GM21619 (cell line): Measurements from ENCODE around the gene IL19.
"Not testable (repeated sequence)": the region's sequence is repeated elsewhere in the genome, so short reads cannot be mapped to it uniquely, and the experiment has no call there.

ENCODE experiments used
- ATAC-seq: cut with Tn5 transposase; IDR thresholded peaks from one replicate; pipeline ENCODE4 v1.9.1; 2021; ENCODE audit not compliant: unreplicated experiment

IL19 gene

DNA sequence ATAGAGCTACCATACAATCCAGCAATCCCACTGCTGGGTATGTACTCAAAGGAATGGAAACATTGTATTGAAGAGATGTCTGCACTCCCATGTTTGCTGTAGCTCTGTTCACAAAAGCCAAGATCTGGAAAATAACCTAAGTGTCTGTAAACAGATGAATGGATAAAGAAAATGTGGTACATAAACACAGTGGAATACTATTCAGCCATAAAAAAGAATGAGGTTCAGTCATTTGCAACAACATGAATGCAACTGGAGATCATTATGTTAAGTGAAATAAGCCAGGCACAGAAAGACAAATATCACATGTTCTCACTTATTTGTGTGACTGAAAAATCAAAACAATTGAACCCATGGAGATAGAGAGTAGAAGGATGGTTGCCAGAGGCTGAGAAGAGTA is 83.1 kb downstream of the IL19 start:
- not testable (repeated sequence) for ATAC-seq

DNA sequence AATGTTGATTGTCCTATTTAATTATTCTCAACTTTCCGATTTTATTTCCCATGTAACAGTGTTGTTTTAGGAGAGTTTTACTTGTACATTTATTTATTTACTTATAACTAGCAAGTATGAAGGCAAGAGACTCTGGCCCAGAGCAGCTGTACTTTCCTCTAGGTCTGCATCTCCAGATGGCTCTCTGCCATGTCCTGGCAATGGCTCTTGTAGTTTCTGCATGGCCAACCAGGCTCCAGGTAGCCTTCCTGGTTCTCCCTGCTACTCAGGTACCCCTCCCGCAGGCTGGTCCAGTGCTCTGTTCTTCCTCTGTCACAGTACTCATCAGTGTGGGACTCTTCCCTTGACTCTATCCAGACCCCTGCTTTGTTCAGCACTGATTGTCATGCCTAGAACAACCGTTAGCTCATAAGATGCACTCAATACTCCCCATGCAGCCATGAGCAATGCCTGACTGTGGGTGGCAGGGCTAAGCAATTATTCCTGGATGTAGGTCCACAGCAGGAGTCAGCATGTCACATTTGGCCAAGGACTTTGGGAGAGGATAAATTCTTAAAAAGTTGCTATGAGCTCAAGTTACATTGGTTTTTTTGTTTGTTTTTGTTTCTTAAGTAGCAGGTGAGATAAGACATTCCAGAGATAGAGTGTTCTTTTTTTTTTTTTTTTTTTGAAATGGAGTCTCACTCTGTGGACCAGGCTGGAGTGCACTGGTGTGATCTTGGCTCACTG is 84.0 kb downstream of the IL19 start:
- no peak for ATAC-seq

DNA sequence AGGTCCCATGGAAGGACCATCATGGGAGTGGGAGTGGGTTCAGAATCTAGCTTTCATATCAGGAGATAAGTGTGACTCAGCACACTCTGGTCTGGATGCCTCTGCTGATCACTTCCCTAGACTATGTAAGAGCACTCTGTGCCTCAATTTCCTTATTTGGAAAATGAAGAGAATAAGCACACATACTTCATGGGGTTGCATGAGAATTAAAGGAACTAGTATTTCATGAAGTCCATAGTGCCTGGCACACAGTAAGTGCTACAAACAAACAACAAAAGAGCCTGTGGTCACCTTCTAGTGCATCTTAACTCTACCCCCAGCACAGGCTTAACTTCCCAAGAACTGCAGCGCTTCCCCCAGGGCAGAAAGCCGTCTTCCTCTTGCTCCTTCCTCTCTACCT is 85.3 kb downstream of the IL19 start:
- no peak for ATAC-seq

DNA sequence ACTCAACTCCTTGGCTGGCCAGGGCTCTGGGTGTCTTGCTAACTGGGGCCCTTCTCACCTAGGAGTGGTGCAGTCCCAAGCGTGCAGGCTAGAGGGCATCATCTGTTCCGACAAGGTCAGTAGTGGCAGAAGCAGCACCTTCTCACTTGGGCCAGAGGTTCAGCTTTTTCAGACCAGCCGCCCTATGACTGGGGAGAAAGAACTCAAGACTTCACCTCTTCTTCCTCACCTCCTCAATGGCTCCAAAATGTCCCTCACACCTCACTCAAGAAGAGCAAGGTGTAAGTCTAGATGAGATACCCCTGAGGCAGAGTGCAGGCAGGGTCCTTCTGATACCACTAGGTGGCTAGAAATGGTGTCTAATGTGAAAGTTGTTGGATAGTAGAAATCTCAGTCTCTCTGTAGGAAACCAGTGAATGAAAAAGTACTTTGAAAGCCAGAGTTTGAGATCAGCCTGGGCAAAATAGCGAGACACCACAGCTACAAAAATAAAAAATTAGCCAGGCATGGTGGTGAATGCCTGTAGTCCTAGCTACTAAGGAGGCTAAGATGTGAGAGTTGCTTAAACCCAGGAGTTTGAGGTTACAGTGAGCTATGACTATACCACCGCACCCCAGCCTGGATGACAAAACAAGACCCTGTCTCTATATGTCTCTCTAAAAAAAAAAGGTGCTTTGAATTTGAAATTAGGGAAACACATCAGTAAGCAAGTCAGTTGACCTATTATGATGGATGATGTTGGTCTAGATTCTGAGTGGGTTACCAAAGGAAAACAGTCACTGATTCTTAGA is 86.3 kb downstream of the IL19 start:
- ATAC-seq = no peak

DNA sequence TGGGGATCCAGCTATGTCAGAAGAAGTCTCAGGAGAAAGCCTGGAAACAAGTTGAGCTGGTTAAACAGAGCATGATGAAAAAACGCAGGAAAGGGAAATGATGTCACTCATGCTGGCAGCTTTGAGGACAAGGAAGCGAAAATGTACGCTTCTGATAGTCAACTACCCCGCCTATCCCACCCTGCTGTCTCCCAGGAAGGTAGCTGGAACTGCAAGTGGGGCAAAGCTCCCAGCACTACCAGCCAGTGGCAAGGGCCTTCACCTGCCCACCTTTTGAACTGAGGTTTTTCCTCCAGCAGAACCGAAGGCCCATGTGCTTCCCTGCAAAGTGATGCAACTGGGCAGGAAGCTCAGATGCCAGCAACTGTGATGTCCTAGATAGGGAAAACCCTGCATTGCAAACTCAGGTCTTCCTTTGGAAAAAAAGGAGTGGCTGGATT is 88.5 kb downstream of the IL19 start:
- no peak for ATAC-seq

DNA sequence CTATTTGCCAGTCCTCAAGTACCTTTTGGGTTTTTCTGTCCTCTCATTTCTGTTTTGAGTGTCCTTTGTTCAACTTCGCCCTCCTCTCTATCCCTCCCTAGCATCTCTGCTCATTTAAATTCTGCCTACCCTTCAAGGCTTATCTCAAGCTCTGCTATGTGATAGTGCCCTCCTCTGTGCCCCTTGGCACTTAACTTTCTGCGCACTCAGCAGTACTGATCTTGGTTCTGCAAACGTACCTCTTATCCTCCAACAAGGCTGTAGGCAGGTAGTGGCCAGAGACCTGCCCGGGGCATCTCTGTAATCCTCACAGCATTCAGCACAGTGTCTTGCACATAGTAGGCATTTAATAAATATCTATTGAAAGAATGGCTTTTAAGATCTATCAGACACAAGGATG is 89.6 kb downstream of the IL19 start:
- no peak for ATAC-seq

DNA sequence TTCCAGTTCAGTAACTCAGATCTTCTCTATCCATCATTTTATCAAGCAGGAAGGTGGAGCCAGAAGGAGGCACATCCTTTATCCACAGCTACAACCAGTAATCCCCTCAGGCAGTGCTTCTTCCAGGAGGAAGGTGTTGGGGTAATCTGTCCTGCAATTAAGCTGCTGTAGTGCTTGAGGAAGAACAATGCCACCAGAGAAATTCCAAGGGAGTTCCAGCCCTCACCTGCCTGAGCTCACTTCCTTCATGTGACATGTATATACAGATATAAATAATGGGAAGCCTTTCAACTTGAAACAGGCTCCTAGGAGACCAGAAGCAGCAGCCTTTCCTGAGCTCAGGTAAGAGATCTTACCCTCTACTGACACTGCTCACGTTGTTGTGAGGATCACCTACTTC is 92.7 kb downstream of the IL19 start:
- ATAC-seq = no peak

DNA sequence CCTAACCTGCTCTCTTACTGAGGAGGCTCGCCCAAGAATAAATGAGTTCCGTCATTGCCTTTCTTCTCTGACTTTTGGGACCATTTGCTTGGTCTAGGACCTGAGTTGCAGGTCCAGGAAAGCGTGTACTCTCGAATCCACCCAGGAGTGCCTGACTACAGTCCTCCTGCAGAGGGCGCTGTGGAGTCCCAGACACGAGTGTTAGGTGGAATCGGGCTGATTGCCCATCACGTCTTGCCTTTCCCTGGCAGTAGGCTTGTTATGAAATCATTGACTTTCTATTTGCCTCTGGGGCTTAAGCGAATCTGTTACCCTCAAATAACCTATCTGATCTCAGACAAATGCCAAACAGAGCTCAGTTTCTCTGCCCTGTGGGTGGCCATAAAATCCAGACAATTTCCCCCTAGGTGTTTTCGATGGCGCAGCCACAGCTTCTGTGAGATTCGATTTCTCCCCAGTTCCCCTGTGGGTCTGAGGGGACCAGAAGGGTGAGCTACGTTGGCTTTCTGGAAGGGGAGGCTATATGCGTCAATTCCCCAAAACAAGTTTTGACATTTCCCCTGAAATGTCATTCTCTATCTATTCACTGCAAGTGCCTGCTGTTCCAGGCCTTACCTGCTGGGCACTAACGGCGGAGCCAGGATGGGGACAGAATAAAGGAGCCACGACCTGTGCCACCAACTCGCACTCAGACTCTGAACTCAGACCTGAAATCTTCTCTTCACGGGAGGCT is 94.5 kb downstream of the IL19 start, which contains the start of gene IL20:
IL20 (plus strand) TSS at position 685 of the 733 bp plus-strand sequence. CDS start 230 bp downstream, outside the sequence.
- ATAC-seq = no peak

DNA sequence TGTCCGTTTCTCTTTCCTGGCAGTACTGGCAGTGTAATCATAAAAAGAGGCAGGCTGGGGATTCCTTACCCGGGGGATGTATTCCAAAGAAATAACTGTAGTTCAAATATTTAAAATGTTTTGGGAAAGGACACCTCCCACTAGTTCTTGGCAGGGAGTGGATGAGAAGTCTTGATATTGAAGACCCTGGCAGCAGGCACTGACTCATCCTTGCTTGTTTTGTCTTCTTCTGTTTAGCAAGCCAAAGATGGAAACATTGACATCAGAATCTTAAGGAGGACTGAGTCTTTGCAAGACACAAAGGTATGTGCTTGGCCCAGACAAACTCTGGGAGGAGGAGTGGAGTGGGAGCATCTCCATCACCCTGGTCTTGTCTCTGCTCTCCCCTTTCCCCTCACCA is 95.5 kb downstream of the IL19 start:
- no peak for ATAC-seq

DNA sequence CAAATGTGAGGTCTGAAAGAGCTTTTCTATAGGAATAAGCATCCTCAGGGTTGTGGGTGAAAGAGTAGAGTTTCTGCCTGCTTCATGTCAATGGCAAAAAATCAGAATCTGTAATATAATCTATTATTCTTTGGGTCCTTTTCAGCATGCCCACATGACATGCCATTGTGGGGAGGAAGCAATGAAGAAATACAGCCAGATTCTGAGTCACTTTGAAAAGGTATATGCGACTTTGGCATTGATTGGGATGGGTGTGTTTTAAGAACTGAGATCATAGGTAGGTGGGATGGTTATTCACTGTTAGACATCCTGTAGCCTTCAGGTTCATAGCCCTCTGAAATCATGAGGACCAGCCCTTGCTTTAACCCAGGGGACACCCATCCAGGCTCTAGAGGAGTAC is 96.7 kb downstream of the IL19 start:
- ATAC-seq = no peak

DNA sequence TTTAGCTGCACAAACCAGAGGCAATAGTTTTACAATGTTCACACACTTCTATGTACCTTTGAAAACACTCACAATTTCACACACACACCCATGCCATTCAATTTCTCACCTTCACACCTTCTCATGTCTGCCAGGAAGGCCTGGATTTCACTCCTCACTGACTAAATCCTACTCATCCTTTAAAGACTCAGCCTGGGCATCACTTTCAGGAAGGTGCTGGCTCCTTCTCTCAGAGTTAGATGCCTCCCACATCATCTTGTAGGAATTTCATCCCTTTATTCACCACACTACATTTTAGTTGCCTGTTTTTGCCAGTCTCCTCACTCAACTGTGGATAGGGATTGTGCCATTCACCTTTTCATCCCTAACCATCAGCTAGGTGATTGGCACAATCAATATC is 97.1 kb downstream of the IL19 start:
- ATAC-seq = no peak

DNA sequence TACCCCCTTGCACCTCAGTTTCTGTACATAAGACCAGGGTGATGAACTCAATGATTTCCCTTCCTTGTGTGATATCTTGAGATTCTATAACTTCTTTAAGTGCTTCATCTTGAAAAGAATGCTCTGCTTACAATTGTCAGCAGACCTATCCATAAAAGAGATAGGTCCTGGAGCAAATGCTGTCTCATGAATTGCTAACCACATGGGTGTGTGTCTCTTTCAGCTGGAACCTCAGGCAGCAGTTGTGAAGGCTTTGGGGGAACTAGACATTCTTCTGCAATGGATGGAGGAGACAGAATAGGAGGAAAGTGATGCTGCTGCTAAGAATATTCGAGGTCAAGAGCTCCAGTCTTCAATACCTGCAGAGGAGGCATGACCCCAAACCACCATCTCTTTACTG is 97.7 kb downstream of the IL19 start:
- no peak for ATAC-seq

DNA sequence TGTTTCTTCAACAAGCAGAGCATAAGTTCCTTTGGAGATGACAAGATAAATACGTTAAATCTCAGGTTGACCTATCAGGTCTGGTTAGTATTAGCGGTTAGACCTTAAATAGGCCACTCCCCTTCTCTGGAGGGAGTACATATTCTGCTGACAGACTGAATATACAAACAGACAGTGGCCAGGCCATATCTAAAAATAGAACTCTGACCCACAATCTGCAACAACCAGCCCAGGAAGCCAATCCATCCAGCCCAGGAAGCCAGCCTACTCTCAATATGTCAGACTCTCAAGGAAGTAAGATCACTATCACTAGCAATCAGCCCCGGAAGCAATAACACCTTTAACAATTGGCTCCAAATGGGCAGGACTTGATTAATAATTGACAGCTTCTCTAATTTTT is 101.6 kb downstream of the IL19 start:
- no peak for ATAC-seq

DNA sequence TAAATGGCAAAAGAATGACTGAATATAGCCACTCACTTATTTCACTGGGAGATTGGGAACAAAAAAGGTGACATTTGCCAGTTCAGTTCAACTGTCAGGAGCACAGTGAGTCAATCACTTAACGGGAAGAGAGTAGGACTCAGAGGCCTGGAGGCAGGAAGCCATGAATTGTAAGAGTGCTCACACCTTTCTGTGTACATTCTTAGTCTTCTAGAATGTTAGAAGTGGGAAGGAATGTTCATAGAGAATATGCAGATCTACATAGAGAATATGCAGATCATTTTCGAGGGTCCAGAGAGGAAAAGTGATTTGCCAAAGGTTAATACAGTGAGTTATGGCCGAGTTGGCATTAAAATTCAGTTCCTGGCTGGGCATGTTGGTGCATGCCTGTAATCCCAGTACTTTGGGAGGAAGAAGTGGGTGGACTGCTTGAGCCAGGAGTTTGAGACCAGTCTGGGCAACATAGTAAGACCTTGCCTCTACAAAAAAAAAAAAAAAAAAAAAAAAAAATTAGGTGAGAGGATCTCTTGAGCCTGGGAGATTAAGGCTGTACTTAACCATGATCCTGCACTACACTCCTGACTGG is 103.1 kb downstream of the IL19 start:
- ATAC-seq = no peak

DNA sequence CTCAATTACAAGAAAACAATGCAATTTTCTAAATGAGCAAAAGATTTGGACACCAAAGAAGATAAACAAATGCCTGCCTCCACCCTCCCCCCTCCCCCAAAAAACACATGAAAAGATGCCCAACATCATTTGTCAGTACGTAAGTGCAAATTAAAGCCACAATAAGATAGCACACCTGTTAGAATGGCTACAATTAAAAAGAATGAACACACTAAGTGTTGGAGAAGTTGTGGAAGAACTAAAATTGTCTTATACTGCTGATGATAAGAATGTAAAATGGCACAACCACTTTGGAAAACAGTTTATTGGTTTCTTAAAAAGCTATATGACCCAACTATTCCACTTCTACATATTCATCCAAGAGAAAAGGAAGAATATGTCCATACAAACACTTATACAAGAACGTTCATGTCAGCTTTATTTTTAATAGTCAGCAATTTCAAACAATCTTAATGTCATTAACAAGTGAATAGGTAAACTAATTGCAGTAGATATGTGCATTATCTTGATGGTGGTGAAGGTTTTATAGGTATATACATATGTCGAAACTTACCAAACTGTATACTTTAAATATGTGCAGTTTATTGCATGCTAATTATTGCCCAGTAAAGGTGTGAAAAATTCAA is 105.3 kb downstream of the IL19 start:
- no peak for ATAC-seq

DNA sequence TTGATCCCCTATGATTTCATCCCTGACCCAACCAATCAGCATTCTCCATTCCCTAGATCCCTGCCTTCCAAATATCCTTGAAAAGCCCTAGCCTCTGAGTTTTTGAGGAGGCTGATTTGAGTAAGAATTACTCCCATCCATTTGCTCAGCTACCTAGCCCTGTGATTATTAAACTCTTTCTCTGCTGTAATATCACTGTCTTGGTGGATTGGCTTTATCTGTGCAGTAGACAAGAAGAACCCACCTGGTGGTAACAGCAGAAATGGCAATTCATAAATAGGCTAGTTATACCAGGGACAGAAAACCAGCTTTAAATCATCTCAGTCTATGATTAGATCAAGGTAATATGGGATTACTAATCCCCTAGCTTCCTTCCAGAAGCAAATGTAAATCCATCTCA is 107.9 kb downstream of the IL19 start:
- ATAC-seq = no peak

DNA sequence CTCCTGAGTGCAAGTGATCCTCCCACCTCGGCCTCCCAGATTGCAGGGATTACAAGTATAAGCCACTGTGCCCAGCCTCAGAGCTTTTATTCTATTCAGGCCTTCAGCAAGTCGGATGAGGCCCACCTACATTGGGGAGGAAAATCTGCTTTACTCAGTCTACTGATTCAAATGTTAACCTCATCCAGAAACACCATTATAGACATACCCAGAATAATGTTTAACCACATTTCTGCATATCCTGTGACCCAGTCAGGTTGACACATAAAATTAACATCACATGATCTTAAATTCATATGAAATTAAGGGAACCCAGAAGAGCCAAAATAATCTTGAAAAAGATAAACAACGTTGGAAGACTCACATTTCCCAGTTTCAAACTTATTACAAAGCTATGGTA is 109.7 kb downstream of the IL19 start:
- ATAC-seq = no peak

DNA sequence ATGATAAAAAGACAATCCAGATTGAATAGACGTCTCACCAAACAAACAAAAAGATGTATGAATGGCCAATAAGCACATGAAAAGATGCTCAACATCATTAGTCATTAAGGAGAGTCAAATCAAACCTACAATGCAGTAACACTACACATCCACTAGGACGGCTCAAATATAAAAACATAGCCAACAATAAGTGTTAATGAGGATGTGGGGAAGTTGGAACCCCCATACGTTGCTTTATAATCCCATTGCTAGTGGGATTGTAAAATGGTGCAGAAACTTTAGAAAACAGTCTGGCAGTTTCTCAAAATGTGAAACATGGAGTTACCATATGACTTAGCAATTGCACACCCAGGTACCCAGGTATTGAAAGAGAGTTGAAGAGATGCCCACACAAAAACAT is 112.0 kb downstream of the IL19 start:
- ATAC-seq = no peak

DNA sequence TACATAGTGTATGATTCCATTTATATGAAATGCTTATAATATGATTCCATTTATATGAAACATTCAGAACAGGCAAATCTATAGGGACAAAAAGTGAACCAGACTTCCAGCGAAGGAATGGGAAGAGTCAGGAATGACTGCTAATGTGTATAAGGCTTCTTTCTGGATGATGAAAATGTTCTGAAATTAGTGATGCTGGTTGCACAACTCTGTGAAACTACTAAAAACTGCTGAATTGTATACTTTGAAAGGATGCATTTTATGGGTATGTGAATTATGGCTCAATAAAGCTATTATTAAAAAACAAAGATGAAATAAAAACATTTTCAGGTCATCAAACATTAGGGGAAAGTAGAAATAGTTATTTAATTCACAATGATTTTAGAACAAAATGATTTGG is 112.6 kb downstream of the IL19 start:
- no peak for ATAC-seq

DNA sequence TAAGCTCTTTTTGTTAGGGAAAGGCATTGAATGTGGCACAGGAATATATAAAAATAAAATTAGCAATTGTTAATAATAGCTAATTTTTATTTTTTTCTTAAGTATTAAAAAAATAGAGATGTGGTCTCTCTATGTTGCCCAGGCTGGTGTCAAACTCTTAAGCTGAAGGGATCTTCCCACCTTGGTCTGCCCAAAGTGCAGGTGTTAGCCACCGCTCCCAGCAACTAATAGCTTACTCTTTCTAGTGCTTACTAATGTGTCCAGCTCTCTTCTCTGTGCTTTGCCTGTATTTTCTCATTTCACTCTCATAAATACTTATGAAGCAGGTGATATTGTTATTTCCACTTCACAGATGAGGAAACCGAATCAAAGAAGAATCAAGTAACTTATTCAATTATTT is 113.3 kb downstream of the IL19 start:
- ATAC-seq = no peak
